ENCODE data around the gene CD6.

DNA sequence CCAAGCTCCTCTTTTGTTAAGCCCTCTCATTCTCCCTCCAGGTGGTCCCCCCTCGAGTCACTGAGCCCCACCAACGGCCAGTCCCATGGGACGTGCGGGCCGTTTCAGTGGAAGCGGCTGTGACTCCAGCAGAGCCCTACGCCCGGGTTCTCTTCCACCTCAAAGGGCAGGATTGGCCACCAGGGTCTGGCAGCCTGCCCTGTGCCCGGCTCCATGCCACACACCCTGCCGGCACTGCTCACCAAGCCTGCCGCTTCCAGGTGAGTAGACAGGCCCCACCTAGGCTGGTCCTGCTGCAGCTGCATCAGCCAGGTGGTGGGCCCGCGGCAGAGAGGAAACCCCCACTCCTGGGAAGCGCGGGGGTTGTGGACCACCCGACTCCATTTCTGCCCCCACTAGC, 43.9 kb upstream of the CD6 start:
- no peak for TF ChIP-seq POLR2A (IDR thresholded peaks at IDR 0.05)
- TF ChIP-seq, protein P1, sequence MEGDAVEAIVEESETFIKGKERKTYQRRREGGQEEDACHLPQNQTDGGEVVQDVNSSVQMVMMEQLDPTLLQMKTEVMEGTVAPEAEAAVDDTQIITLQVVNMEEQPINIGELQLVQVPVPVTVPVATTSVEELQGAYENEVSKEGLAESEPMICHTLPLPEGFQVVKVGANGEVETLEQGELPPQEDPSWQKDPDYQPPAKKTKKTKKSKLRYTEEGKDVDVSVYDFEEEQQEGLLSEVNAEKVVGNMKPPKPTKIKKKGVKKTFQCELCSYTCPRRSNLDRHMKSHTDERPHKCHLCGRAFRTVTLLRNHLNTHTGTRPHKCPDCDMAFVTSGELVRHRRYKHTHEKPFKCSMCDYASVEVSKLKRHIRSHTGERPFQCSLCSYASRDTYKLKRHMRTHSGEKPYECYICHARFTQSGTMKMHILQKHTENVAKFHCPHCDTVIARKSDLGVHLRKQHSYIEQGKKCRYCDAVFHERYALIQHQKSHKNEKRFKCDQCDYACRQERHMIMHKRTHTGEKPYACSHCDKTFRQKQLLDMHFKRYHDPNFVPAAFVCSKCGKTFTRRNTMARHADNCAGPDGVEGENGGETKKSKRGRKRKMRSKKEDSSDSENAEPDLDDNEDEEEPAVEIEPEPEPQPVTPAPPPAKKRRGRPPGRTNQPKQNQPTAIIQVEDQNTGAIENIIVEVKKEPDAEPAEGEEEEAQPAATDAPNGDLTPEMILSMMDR (IDR thresholded peaks at IDR 0.05) = no peak
